HPDE6-E6E7 (cell line): Measurements from ENCODE around the gene MAP3K3.

Experiments used
- DNase-seq: peaks from one replicate; pipeline ENCODE4 v3.0.0; 2011; ENCODE audit warnings: missing footprints; ENCODE audit errors: extremely low spot score

MAP3K3 gene

DNA sequence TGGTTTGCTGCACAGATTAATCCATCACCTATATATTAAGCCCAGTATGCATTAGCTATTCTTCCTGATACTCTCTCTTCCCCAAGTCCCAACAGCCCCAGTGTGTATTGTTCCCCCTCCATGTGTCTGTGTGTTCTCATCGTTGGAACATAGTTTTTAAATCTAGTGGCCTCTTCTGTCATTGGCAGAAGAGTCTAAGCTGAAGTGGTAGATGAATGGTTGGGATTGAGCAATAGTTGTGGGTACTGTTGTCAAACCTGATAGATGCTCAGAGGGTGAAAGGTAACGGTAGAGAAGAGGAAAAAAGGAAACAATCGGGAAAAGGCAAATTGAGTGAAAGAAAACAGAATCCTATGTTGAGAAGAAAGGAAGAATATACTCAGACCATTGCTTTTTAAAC lies 29.9 kb downstream of the MAP3K3 start:
- no peak for DNase-seq

DNA sequence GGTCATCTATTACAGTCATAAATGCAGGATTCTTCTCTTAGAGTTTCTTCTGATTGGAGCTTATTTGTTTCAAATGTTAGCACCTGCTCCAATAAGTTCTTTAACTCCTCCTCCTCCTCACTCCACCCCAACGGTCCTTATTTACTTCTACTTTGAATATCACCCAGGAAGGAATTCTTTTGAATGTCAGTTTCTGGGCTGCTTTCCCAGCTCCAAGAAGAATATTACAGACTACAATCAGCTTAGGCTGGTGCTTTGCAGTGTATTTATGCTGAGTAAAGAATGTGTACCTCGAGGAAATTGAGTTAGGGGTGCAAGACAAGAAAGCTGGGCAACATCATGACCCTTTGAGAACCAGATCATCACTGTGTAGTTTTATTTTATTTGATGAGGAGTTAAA lies 30.8 kb downstream of the MAP3K3 start:
- DNase-seq: no peak

DNA sequence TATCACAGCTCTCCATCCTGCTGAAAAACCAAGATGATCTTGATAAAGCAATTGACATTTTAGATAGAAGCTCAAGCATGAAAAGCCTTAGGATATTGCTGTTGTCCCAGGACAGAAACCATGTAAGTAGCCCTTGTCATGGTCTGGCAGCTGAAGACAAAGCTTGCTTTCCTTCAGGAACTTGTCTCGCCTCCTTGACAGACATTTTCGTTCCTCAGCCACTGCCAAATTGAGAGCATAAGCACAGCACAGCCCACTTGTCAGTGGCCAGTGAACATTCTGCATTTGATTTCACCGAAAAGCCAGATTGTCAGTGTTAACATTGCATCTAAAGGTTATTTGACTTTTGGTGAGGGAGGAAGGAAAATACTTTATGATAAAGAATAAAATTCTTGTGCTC lies 35.6 kb downstream of the MAP3K3 start:
- DNase-seq: no peak

DNA sequence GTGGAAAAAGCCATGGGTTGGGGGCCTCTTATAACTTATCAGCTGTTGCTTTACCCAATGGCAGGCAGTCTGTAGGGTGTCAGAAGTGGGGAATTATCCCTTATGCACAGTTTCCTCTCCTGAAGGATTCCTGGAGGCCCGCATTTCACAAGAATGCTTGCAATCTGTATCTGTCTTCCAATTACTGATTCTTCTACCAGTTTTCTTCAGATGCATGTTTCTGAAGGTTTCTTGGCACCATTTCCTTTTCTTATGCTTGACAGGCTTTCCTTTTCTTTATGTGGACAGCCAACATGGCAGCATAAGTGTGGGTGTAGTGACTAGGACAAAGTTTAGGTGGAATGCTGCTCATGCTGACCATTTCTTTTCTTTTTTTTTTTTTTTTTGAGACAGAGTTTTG lies 36.1 kb downstream of the MAP3K3 start:
- no peak for DNase-seq

DNA sequence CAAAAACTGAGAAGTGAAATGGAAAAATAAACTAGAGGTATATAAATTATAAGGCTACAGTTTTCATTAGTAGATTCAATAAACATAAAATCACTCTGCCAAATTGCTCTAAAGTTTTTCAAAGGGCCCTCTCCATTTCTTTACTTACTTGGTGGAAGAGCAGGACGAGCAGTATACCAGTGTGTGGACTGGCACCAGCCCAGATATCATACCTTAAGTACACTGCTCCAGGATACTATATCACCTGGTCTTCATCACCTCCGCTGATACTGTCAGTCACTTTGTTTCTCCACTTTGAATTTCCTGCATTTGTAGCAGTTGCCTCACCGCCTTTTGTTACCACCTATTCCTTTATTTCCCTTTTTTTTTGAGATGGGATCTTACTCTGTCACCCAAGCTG lies 37.6 kb downstream of the MAP3K3 start:
- no peak for DNase-seq

DNA sequence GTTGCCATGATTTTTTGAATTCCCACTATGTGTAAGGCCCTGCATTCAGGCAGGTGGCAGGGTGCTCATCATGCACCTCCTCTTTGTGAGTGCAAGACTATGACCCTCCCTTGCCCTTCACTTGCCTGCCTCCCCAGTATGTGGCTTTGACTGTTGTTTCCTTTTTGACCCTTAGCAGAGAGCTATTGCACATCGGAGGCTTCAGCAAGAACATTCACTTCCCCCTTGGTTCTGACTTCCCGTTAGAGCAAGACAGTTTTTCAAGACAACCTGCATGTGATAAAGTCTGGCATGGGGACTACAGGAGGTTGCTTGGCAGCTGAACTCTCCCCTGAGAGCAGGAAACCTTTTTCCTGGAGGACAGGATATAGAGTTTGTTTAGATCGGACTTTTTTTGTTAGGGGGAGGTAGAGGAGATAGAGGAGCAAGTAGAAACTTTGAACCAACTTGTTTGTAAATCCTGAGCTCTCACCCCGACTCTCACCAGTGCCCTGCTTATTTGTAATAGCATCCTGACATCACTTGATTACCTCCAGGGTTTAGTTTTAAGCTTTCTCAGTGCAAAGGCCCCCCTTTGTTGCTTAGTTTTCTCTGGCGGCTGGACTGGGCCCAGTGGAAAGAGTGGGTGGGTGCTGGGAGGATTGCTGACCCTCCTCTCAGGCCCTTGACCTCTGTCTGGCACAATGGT lies 43.5 kb downstream of the MAP3K3 start:
- no peak for DNase-seq

DNA sequence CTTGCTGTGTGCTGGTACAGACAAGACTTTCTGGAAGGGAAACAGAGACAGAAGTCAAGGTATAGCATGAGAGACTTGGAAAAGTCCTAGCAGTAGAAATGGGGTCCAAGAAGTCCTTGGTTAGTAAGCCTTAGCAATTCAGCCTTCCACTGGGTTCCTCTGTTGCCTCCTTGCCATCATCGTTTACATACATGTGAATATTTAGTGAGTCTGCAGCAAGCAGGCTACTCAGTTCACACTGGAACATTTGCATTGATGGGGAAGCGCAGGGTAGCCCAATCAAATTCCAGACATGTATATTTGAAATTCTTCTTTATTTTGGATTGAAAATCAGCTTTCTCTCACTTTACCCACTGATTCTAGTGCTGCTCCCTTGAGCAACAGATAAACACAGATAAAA lies 50.6 kb downstream of the MAP3K3 start:
- DNase-seq: no peak

DNA sequence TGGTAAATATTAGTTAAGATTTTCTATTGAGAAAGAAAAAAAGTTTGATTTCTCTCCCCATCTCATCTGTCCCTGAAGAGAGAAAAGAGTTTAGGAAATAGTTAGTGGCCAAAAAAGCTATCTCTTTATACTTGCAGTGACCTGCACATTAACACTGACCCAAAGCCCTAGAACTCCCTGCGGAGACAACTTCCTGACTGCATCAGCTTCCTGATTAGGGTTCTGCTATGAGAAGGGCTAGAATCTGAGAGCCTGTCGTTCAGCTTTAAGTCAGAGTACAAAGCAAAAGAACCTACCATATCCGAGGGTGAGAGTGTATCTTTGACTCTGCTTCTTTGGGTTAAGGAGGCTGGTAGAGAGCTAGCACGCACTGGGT lies 53.0 kb downstream of the MAP3K3 start:
- no peak for DNase-seq

DNA sequence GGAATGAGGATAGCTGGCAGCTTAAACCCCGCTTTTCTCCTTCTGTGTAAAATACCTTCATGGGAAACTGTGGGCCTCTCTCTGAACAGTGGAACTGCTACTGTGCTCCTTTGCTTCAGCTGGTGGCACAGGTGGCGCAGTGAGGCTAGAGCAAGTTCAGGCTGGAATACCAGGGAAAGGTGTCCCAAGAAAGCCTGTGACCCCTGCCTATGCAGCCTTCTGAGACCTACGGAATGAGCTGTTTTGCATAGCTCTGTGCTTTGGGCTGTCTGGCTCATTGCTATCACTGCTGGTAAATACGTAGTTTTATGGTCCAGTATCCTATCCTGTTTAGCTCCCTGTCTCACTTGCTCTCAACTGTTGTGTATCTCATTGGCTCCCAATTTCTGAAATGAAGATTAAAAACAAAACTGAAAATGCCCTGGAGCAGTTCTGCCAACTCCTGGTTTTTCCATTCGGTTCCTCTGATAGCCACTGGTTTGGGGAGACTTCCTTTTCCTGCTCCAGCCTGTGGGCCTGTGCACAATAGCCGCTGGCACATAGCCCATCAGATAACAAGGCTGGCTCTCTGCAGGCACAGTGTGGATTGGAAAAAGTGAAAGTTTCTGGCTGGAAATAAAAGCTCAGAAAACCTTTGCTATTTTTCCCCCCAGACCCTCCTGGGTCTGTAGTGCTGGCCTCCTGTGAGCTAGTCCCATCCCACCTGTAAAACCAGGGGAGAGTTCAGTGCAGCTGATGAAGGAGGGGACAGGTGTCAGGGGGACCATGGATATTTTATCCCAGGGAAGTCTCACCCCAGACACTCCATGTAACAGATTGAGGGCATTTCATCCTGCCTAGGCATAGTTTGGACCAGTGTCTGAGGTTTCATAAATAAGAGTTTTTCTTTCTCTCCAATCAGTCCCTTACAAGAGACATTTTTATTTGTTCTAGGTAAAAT lies 53.7 kb downstream of the MAP3K3 start:
- peak; percentile 77 for DNase-seq

DNA sequence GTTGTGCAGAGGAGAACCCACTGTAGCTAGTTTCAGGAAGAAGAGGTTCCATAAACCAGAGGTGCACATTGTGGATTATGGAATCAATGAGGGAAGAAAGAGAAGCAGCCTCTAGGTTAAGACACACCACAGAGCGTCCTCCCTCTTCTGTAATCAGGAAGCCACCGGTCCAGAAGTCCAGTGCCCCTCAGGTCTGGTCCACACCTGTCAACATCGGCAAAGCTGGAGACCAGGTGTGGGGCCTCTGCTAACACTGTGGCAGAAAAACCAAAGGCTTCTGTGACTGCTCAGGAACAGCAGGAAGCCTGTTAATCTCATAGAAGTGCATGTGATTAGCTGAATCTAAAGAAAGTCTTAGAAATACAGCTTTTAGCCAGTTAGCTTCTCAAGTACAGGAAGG lies 54.4 kb downstream of the MAP3K3 start:
- no peak for DNase-seq

DNA sequence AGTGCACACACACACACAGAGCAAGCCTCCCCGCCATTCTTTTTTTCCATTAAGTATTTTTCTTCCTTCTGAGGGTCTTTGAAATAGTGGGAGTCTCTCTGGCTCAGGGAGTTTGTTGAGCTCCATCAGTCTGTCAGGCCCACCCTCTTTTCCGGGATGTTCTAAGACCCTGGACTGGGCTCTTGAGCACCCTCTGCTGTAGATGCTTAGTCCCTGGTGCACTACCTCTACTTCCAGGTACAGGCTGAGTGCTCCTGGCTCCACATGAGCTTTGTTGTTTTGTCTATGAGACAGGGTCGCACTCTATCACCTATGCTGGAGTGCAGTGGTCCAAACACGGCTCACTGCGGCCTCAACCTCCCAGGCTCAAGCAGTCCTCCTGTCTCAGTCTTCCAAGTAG lies 57.0 kb downstream of the MAP3K3 start:
- DNase-seq: no peak

DNA sequence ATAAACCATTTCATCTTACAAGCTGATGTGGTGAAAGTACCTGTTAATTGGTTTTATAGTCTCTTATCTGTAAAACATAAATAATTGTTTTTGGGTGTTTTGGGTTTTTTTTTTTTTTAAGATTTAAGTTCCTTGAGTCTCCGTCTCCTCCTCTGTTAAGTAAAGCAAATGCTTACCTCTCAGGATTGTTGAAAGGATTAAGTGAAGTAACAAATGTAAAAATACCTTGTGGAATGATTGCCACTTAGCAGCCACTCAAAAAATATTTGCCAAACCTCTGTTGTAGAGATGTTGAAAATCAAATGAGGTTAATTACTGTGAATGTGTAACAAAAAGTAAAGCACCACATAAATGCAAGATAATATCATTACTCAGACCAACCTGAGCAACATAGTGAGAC lies 58.5 kb downstream of the MAP3K3 start:
- no peak for DNase-seq

DNA sequence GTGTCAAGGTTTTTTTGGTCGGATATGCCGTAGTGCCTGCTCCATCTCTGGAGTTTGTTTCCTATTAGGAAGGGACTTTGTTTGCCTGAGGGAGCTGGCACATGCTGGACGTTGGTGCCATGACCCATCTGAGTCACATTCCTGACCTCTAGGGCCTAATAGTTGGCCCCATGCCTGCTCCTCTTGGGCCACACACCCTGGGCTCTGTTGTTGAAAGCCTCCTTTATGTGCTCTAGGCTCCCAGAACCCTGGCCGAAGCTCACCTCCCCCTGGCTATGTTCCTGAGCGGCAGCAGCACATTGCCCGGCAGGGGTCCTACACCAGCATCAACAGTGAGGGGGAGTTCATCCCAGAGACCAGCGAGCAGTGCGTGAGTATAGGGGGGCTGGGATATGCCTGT lies 59.3 kb downstream of the MAP3K3 start:
- no peak for DNase-seq

DNA sequence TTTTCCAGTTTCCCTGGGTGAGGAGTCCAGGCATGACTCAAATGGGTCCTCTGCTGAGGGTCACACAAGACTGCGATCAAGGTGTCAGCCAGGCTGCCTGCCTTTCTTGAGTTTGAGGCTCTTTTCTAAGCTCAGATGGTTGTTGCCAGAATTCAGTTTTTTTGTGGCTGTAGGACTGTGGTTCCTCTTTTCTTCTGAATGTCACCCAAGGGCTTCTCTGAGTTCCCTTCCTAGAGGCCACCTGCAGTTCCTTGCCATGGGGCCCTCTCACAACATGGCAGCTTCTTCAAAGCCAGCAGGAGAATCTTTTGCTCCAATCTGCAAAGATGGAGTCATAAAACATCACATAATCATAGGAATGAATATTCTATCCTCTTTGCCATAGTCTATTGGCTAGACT lies 60.2 kb downstream of the MAP3K3 start:
- DNase-seq: no peak

DNA sequence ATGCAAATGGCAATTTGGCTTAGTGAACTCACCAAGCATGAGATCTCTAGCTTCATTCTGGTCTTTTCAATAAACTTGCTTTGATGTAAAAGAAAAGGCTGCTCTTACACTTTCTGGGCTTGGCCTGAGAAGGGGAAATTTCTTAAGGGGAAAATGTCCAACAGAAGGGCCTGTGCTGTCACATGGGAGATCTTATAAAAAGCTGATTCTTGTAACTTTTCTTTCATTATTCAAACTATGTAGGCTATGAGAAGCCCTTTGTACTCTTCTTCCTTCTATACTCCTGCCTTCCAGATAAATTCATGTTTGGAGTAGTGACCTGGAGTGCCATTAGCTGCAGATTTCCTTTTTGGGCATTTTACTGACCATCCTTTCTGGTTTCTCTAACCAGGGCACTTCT lies 60.8 kb downstream of the MAP3K3 start:
- DNase-seq: no peak

DNA sequence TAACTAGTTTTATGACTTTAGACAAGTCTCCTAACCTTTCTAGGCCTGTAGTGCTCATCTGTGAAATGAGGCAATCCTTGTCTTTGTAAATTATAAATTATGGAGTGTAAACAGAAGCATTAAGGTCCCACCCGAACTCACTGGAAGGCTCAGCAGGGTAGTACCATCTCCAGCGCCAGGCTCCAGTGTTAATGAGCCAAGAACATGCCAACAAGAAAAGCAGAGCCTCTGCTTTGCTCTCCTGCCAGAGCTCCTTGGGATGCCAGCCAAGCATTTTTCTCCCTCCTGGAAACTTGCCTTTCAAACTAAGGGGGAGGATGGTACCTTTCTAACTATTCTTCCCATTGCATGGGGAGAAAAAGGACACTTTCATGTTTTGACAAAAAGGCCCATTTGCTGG lies 62.8 kb downstream of the MAP3K3 start:
- no peak for DNase-seq

DNA sequence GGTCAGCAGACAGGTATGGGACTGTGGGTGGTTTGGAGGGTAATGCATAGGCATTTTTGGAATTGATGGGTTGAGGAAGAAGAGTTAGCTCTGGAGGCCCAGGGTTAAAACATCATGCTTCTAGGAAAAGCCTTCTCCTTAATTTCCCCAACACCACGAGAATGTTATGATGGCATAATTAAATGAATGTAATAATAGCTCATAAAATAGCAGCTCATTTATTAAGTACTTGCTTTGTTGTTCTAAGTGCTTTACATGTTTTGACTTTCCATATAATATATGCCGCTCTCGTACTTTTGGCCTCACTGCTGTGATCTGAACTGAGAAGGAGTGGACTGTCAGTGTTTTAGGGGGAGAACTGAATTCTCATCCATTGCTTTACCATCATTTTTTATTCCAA lies 63.4 kb downstream of the MAP3K3 start:
- no peak for DNase-seq

DNA sequence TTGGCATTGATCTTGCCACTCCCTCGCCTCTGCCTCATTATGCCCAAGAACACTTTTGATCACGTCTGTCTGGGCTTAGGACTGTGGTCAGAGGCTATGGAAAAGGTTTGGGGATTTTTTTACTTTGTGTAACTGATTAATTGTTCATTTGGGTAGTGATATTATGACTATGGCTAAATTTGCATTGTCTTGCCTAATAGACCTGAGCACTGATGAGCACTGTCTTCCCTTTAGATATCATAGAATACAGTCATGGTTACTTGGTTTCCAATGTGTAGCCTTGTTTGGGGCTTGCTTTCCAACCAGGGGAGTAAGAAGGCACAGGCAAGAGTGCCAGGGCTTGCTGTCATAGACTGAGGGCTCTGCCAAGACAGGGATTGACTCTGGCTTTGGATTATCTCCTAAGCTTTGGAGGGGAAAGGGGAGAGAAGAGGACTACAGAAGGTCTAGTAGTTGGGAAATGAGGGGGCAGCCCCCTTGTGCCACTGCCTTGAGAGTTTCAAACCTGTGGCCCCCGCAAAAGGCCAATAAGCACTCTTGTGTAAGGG lies 64.0 kb downstream of the MAP3K3 start:
- no peak for DNase-seq

DNA sequence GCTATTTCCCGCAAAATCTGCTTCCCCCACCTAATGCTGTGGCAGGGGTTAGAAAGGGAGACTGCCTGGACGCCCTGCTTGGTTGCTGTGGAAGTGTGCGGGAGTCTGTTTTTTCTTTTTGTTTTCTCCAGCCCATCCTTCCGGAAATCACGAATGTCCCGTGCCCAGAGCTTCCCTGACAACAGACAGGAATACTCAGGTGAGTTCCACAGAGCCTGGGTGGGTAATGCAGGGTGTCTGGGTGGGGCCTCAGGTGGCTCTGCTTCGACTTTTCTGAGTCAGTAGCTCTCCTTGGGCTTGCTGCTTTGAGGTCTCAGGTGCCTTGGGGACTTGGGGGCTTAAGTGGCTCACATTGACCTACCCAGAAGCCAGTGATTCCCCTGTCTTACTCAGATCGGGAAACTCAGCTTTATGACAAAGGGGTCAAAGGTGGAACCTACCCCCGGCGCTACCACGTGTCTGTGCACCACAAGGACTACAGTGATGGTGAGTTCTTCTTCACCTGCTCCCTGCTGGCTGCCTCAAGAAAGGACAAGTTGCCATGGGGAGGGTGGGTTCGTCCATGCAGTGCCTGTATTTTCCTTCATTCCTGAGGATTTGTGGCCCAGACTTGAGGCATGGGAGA lies 66.3 kb downstream of the MAP3K3 start:
- DNase-seq: no peak

DNA sequence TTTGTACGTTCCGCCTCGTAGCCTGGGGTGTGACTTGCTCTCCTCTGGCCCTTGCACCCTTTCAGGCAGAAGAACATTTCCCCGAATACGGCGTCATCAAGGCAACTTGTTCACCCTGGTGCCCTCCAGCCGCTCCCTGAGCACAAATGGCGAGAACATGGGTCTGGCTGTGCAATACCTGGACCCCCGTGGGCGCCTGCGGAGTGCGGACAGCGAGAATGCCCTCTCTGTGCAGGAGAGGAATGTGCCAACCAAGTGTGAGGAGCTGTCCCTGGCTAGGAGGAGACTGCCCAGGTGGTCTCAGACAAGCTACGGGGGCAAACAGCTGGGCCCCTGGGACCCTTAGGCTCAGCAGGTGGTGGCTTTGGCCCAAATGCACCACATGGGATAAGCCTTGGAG lies 67.3 kb downstream of the MAP3K3 start:
- DNase-seq: no peak

DNA sequence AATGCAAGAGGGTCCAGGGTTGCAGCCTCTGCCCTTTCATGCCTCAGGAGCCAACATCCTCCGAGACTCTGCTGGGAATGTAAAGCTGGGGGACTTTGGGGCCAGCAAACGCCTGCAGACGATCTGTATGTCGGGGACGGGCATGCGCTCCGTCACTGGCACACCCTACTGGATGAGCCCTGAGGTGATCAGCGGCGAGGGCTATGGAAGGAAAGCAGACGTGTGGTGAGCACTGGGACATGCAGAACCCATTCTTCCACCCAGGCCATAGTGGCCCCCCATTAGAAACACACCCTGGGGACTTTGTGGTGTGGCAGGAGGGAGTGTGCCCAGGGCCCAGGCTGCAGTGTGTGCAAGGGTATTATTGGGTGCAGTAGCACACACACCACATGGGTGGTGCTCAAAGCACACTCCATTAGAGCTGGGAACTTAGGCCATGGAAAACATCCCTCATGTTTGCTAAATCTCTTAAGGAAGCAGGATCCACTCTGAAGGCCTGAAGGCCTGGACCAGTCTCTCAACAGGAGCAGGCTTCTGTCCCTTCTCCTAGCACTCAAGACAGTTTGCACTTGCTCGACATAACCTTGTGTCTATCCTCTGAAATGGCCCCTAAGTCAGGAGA lies 70.1 kb downstream of the MAP3K3 start:
- DNase-seq: no peak
